Medulla oblongata (tissue), 1 donor: ENCODE results near the gene ARID1A.
"Not testable (repeated sequence)": the region's sequence is repeated elsewhere in the genome, so short reads cannot be mapped to it uniquely, and the experiment has no call there.

Source experiments
- DNase-seq: peaks from one replicate; pipeline ENCODE4 v3.0.0-alpha.2; 2015; ENCODE audit errors: extremely low spot score

ARID1A gene

DNA sequence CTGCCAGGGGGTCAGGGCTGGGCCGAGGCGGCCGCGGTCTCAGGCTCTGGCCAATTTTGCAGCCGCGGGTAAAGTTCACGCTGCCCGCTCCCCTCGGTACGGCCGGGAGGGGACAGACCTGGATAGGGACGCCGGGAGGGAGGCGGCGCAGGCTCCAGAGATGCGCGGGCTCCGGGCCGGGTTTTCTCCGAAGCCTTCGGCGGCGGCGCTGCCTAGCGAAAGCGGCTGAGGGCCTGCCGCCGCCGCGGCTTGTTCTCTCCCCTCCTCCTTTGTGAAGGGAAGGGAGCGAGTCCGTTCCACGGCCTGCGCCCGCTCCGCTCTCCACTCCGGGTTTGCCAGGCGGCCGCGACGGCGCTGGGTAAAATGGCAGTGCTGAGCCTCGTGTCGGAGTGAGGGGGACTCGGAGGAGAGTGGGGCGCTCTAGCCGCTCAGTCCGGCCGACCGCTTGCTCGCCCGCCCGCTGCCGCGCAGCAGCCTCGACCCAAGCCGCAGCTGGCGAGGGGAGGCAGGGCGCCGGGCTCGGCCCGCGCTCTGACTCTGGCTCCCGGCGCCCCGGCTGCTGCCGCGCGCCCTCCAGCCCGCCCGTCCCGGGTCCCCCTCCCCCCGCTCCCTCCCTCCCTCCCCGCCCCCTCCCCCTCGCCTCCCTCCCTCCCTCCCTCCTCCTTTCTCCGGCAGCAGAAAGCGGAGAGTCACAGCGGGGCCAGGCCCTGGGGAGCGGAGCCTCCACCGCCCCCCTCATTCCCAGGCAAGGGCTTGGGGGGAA, at the start of gene ARID1A:
TSS of gene ARID1A (plus strand) at position 660 of the 763 bp plus-strand sequence. CDS start 389 bp downstream, outside the sequence.
- DNase-seq = peak; percentile 95

GRCh38 chr1:26664802-26665201, 31.0 kb upstream of the ARID1A start:
- DNase-seq = no peak

DNA sequence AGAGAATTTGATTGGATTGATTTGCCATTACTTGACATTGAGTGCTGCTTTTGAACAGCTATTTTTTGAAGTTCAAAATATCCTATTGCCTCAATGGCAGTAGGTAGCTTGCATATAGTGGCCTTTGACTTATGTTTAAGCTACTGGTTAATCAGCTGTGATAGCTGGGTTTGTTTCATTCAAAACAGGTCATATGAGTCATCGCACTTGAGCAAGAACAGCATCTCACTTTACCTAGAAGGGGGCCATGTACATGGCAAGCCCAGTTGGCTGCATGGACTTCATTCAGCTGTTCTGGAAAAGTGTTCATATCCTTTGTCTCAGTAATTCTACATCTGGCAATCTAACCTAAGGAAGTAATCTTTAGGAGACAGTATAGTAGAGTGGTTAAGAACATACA, 29.0 kb upstream of the ARID1A start:
- DNase-seq = no peak

DNA sequence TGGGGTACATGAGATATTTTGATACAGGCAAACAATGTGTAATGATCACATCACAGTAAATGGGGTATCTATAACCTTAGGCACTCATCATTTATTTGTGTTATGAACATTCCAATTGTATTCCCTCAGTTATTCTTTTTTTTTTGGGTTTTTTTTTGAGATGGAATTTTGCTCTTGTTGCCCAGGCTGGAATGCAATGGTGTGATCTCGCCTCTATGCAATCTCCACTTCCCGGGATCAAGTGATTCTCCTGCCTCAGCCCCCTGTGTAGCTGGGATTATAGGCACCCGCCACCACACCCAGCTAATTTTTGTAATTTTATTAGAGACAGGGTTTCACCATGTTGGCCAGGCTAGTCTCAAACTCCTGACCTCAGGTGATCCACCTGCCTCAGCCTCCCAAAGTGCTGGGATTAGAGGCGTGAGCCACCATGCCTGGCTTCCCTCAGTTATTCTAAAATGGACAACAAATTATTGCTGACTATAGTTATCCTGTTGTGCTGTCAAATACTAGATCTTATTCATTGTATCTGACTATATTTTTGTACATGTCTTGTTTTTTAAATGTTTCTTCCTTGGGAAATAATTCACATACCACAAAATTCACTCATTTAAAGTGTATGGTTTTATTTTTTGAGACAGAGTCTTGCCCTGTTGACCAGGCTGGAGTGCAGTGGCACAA, 27.6 kb upstream of the ARID1A start:
- not testable (repeated sequence) for DNase-seq

DNA sequence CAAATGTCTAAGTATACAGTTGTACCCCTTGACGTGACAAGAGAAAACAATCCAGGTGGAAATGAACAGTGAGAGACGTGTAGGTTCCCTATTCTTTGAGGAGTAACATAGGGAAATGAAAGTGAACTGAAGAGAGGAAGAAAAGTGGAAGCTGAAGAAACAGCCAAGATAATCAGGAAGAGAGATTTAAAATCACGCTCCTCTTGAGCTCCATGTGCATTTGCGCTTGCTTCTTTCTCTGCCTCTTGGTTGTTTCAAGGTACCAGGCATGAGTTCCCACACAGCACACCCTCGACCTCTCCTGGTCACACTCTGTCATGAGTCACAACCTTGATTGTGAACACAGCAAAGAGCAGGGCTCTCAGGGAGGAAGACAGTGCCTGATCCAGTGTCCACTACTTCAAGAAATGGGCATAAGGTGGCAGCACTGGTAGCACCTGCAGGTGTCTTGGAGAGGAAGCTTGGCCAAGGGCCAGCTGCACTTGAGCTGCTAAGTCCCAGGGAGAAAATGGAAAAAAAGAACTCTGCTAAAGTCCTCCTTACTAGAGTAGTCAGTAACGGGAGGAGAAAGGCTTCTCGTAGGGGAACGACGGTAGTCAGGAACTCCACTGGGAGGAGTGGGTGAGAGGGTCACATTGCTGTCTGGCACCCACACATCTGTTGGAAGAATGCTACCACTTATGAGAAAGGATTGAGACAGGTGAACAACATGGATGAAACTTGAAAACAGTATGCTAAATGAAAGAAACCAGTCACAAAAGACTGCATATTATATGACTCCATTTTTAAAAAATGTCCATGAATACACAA, 18.3 kb upstream of the ARID1A start:
- DNase-seq = peak; percentile 85

GRCh38 chr1:26684763-26685508, 10.9 kb upstream of the ARID1A start:
- no peak for DNase-seq

DNA sequence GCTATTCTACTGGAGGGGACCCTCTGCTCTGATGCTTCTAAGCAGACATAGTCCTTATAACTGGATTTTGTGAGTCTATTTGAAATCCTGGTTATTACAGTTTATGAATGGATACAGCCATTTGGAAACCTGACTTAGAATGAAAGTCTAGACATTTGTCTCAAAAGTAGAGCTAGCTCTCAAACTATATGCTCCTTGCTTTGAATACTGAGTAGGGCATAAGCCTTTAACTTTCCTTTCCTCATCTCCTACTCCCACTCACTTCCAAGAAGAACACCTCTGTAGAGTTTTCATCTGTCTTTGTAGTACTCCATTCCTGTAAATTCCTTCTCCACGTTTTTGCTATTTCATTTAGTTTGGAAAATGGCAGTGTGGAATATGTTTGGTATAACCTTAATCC, 9.0 kb upstream of the ARID1A start:
- no peak for DNase-seq

DNA sequence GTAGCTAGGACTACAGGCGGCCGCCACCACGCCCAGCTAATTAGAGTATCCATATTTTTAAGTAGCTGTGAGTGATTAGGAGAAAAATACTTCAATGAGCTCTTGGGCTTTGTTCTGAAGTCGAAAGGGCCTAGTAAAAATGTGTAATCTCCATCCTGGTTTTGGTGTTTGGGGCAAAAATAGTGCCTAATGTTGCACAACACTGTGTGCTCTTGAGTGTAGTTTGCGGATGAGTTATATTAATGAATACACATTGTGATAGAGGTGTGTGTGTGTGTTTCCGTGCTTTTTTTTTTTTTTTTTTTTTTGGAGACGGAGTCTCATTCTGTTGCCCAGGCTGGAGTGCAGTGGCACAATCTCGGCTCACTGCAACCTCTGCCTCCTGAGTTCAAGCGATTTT, 6.3 kb upstream of the ARID1A start:
- DNase-seq = no peak

GRCh38 chr1:26690157-26690556, 5.7 kb upstream of the ARID1A start:
- DNase-seq = peak; percentile 60

- DNase-seq = no peak
Observed at GRCh38 chr1:26690576-26691031, 5.2 kb upstream of the ARID1A start.

- peak; percentile 93 for DNase-seq
Observed at GRCh38 chr1:26692211-26692792, 3.5 kb upstream of the ARID1A start.

- peak; percentile 96 for DNase-seq
Observed at GRCh38 chr1:26692793-26693490, 2.9 kb upstream of the ARID1A start.

- DNase-seq = no peak
Observed at GRCh38 chr1:26693599-26694572, 1.9 kb upstream of the ARID1A start.

GRCh38 chr1:26694638-26695355, 1.0 kb upstream of the ARID1A start:
- DNase-seq = no peak

DNA sequence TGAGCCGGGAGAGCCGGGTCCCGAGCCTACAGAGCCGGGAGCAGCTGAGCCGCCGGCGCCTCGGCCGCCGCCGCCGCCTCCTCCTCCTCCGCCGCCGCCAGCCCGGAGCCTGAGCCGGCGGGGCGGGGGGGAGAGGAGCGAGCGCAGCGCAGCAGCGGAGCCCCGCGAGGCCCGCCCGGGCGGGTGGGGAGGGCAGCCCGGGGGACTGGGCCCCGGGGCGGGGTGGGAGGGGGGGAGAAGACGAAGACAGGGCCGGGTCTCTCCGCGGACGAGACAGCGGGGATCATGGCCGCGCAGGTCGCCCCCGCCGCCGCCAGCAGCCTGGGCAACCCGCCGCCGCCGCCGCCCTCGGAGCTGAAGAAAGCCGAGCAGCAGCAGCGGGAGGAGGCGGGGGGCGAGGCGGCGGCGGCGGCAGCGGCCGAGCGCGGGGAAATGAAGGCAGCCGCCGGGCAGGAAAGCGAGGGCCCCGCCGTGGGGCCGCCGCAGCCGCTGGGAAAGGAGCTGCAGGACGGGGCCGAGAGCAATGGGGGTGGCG, 371 bp downstream of the ARID1A start:
- no peak for DNase-seq

DNA sequence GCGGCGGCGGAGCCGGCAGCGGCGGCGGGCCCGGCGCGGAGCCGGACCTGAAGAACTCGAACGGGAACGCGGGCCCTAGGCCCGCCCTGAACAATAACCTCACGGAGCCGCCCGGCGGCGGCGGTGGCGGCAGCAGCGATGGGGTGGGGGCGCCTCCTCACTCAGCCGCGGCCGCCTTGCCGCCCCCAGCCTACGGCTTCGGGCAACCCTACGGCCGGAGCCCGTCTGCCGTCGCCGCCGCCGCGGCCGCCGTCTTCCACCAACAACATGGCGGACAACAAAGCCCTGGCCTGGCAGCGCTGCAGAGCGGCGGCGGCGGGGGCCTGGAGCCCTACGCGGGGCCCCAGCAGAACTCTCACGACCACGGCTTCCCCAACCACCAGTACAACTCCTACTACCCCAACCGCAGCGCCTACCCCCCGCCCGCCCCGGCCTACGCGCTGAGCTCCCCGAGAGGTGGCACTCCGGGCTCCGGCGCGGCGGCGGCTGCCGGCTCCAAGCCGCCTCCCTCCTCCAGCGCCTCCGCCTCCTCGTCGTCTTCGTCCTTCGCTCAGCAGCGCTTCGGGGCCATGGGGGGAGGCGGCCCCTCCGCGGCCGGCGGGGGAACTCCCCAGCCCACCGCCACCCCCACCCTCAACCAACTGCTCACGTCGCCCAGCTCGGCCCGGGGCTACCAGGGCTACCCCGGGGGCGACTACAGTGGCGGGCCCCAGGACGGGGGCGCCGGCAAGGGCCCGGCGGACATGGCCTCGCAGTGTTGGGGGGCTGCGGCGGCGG, 1.0 kb downstream of the ARID1A start:
- DNase-seq = no peak

- DNase-seq = no peak
Observed at GRCh38 chr1:26697431-26697977, 1.7 kb downstream of the ARID1A start.
